SU-DHL-6 (cell line): ENCODE measurements around the gene TMEM134.

Source experiments
- EZH2phosphoT487 ChIP-seq: fragments of 200-600 bp; sonication (generic), shearing (Covaris generic); conservative IDR thresholded peaks from 2 replicates; pipeline ENCODE4 v1.6.1; 2018; ENCODE audit warnings: mild to moderate bottlenecking, antibody characterized with exemption, low read length, moderate library complexity, mixed read lengths
- TF ChIP-seq, protein P1 (sequence below): fragments of 200-600 bp; sonication (generic); IDR thresholded peaks from one replicate; pipeline ENCODE4 v1.5.1; 2017; ENCODE audit warnings: antibody characterized with exemption, mild to moderate bottlenecking, low read length, moderate library complexity; ENCODE audit not compliant: insufficient read depth, poor library complexity, severe bottlenecking

- TF ChIP-seq, protein P1, sequence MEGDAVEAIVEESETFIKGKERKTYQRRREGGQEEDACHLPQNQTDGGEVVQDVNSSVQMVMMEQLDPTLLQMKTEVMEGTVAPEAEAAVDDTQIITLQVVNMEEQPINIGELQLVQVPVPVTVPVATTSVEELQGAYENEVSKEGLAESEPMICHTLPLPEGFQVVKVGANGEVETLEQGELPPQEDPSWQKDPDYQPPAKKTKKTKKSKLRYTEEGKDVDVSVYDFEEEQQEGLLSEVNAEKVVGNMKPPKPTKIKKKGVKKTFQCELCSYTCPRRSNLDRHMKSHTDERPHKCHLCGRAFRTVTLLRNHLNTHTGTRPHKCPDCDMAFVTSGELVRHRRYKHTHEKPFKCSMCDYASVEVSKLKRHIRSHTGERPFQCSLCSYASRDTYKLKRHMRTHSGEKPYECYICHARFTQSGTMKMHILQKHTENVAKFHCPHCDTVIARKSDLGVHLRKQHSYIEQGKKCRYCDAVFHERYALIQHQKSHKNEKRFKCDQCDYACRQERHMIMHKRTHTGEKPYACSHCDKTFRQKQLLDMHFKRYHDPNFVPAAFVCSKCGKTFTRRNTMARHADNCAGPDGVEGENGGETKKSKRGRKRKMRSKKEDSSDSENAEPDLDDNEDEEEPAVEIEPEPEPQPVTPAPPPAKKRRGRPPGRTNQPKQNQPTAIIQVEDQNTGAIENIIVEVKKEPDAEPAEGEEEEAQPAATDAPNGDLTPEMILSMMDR: no peak
- no peak for TF ChIP-seq EZH2phosphoT487
Observed at GRCh38 chr11:67450796-67451657, 18.0 kb downstream of the TMEM134 start.
